ENCODE results near the gene CASP4.
"Not testable (repeated sequence)": the region's sequence is repeated elsewhere in the genome, so short reads cannot be mapped to it uniquely, and the experiment has no call there.

The CASP4 gene

GRCh38 chr11:104995001-104995408 is 26.6 kb upstream of the CASP4 start:
- no peaks in the 10 kb centered on the region for H3K27me3 ChIP-seq
- TF ChIP-seq Cebpa-rat (IDR thresholded peaks at IDR 0.05) = no peak
- H3K4me1 ChIP-seq = no peaks in the 10 kb centered on the region

GRCh38 chr11:104992781-104993180 is 24.4 kb upstream of the CASP4 start:
- Histone ChIP-seq H3K4me2 (no peak overlapping the region), H4K20me1 (no peaks in the 10 kb centered on the region), H3K4me1 (no peaks in the 10 kb centered on the region), H3K4me3 (no peak overlapping the region), H3K27ac (no peak overlapping the region), H3K9ac (no peak overlapping the region), H3K9me3 (replicated peaks in 1 of 11) (peaks cover 0 to 36% (median 6%) of the 10 kb centered on the region in 11 experiments; a peak in 14 of 22 replicates), H3K27me3 (no peaks in the 10 kb centered on the region), H3K36me3 (peaks cover 0 to 67% (median 0%) of the 10 kb centered on the region in 11 experiments; a peak in 6 of 22 replicates)
- no peak for TF ChIP-seq Cebpa-rat (IDR thresholded peaks at IDR 0.05)

More at GRCh38 chr11:104995001-104995408, 26.6 kb upstream of the CASP4 start:
- H3K9me3 ChIP-seq (replicated peaks in 1 of 11) = peaks cover 0 to 20% (median 0%) of the 10 kb centered on the region in 11 experiments; a peak in 7 of 22 replicates
- peaks cover 0 to 81% (median 0%) of the 10 kb centered on the region in 11 experiments; a peak in 6 of 22 replicates for H3K36me3 ChIP-seq
- H3K27ac ChIP-seq = no peak overlapping the region
- no peak overlapping the region for H3K4me3 ChIP-seq
- no peak overlapping the region for H3K9ac ChIP-seq
- H4K20me1 ChIP-seq = no peaks in the 10 kb centered on the region
- no peak overlapping the region for H3K4me2 ChIP-seq

- H3K9ac ChIP-seq = no peak overlapping the region
- H4K20me1 ChIP-seq = no peaks in the 10 kb centered on the region
- H3K4me1 ChIP-seq = no peaks in the 10 kb centered on the region
- H3K9me3 ChIP-seq (replicated peaks in 1 of 11) = peaks cover 0 to 36% (median 6%) of the 10 kb centered on the region in 11 experiments; a peak in 14 of 22 replicates
- H3K27me3 ChIP-seq = no peaks in the 10 kb centered on the region
- H3K4me2 ChIP-seq = no peak overlapping the region
- no peak for TF ChIP-seq Cebpa-rat (IDR thresholded peaks at IDR 0.05)
- no peak overlapping the region for H3K4me3 ChIP-seq
- H3K27ac ChIP-seq = no peak overlapping the region
- H3K36me3 ChIP-seq = peaks cover 0 to 59% (median 0%) of the 10 kb centered on the region in 11 experiments; a peak in 6 of 22 replicates
Measured at GRCh38 chr11:104991994-104992393, 23.6 kb upstream of the CASP4 start.

GRCh38 chr11:104984808-104985207 is 16.4 kb upstream of the CASP4 start:
- no peak overlapping the region for H3K4me2 ChIP-seq
- no peak overlapping the region for H3K27ac ChIP-seq
- peaks cover 0 to 14% (median 6%) of the 10 kb centered on the region in 11 experiments; a peak in 13 of 22 replicates for H3K9me3 ChIP-seq (replicated peaks in 1 of 11)
- H3K4me1 ChIP-seq = peaks cover 0 to 14% (median 0%) of the 10 kb centered on the region in 10 experiments; a peak in 4 of 20 replicates
- H3K4me3 ChIP-seq = no peak overlapping the region
- peaks cover 0 to 8% (median 0%) of the 10 kb centered on the region in 11 experiments; a peak in 1 of 22 replicates for H3K36me3 ChIP-seq
- H4K20me1 ChIP-seq = no peaks in the 10 kb centered on the region
- no peaks in the 10 kb centered on the region for H3K27me3 ChIP-seq
- no peak overlapping the region for H3K9ac ChIP-seq
- no peak for TF ChIP-seq Cebpa-rat (IDR thresholded peaks at IDR 0.05)

GRCh38 chr11:104979839-104980238 is 11.5 kb upstream of the CASP4 start:
- Histone ChIP-seq H3K4me1 (peaks cover 0 to 14% (median 0%) of the 10 kb centered on the region in 10 experiments; a peak in 4 of 20 replicates), H3K27ac (no peak overlapping the region), H3K27me3 (no peaks in the 10 kb centered on the region), H3K9me3 (replicated peaks in 1 of 11) (peaks cover 0 to 25% (median 3%) of the 10 kb centered on the region in 11 experiments; a peak in 9 of 22 replicates), H3K4me2 (no peak overlapping the region), H3K36me3 (0 out of 22 replicates have a peak, but pooled peaks cover 0 to 9% (median 0%) of the 10 kb centered on the region in 11 experiments), H3K4me3 (no peak overlapping the region), H4K20me1 (no peaks in the 10 kb centered on the region), H3K9ac (no peak overlapping the region)
- TF ChIP-seq Cebpa-rat (IDR thresholded peaks at IDR 0.05) = no peak

GRCh38 chr11:104973616-104974015 is 5.2 kb upstream of the CASP4 start:
- TF ChIP-seq Cebpa-rat (IDR thresholded peaks at IDR 0.05) = no peak

GRCh38 chr11:104972924-104973323 is 4.5 kb upstream of the CASP4 start:
- H4K20me1 ChIP-seq, H3K27ac ChIP-seq, H3K4me2 ChIP-seq, H3K4me3 ChIP-seq, H3K9ac ChIP-seq, H3K36me3 ChIP-seq, H3K27me3 ChIP-seq: not testable (repeated sequence)
- Histone ChIP-seq H3K4me1 (peaks cover 0 to 15% (median 10%) of the 10 kb centered on the region in 10 experiments; a peak in 15 of 20 replicates), H3K9me3 (replicated peaks in 1 of 11) (peaks cover 23 to 83% (median 38%) of the 10 kb centered on the region in 11 experiments)

More at GRCh38 chr11:104973616-104974015, 5.2 kb upstream of the CASP4 start:
- no peak overlapping the region for H3K4me3 ChIP-seq
- H3K9me3 ChIP-seq (replicated peaks in 1 of 11) = peaks cover 23 to 83% (median 38%) of the 10 kb centered on the region in 11 experiments
- no peak overlapping the region for H3K27ac ChIP-seq
- H3K36me3 ChIP-seq = 0 out of 22 replicates have a peak, but pooled peaks cover 0 to 9% (median 0%) of the 10 kb centered on the region in 11 experiments
- peaks cover 0 to 12% (median 4%) of the 10 kb centered on the region in 10 experiments; a peak in 12 of 20 replicates for H3K4me1 ChIP-seq
- H3K4me2 ChIP-seq = no peak overlapping the region
- no peaks in the 10 kb centered on the region for H4K20me1 ChIP-seq
- H3K27me3 ChIP-seq = no peaks in the 10 kb centered on the region
- H3K9ac ChIP-seq = no peak overlapping the region

GRCh38 chr11:104970756-104971155 is 2.4 kb upstream of the CASP4 start:
- no peak overlapping the region for H3K4me3 ChIP-seq
- 0 out of 22 replicates have a peak, but pooled peaks cover 0 to 12% (median 0%) of the 10 kb centered on the region in 11 experiments for H3K36me3 ChIP-seq
- no peaks in the 10 kb centered on the region for H4K20me1 ChIP-seq
- H3K27ac ChIP-seq = no peak overlapping the region
- H3K4me2 ChIP-seq = no peak overlapping the region
- H3K9me3 ChIP-seq (replicated peaks in 1 of 11) = peaks cover 23 to 79% (median 38%) of the 10 kb centered on the region in 11 experiments
- no peak overlapping the region for H3K9ac ChIP-seq
- H3K27me3 ChIP-seq = no peaks in the 10 kb centered on the region
- peaks cover 0 to 37% (median 14%) of the 10 kb centered on the region in 10 experiments; a peak in 15 of 20 replicates for H3K4me1 ChIP-seq
- TF ChIP-seq Cebpa-rat (IDR thresholded peaks at IDR 0.05) = no peak

GRCh38 chr11:104968856-104969776 is 742 bp upstream of the CASP4 start:
- Histone ChIP-seq H4K20me1 (no peaks in the 10 kb centered on the region), H3K9ac (peak overlapping the region in 4 of 11 experiments; percentile 76 to 90 (median 84); a peak in 6 of 22 replicates), H3K4me1 (peaks cover 0 to 44% (median 14%) of the 10 kb centered on the region in 10 experiments; a peak in 15 of 20 replicates), H3K36me3 (peaks cover 0 to 20% (median 0%) of the 10 kb centered on the region in 11 experiments; a peak in 5 of 22 replicates), H3K9me3 (replicated peaks in 1 of 11) (peaks cover 24 to 79% (median 40%) of the 10 kb centered on the region in 11 experiments), H3K27ac (peak overlapping the region in 9 of 11 experiments; percentile 36 to 90 (median 68); a peak in 18 of 22 replicates), H3K4me3 (peak overlapping the region in 6 of 10 experiments; percentile 29 to 70 (median 62); a peak in 8 of 20 replicates), H3K4me2 (peak overlapping the region; percentile 36 to 90 (median 51); a peak in 20 of 22 replicates), H3K27me3 (no peaks in the 10 kb centered on the region)
- peak in 1 of 11 experiments; percentile 3; a peak in 1 of 22 replicates for TF ChIP-seq Cebpa-rat (IDR thresholded peaks at IDR 0.05)

Data from BLaER1 treated with 17β-estradiol and CSF1 and Interleukin-3, amounts not matched to agents 10 nM and 100 nM (cell line).